WERI-Rb-1 (cell line): ENCODE data around the gene C12orf57.

ENCODE experiments used
- DNase-seq: peaks from one replicate; pipeline ENCODE4 v3.0.0-alpha.2; 2020
- H3K27ac ChIP-seq: fragments of 250-450 bp; sonication (Bioruptor Pico); 2 replicates; pipeline ENCODE4 v1.5.1; 2020; ENCODE audit warnings: mild to moderate bottlenecking, moderate library complexity
- H3K27me3 ChIP-seq: fragments of 250-450 bp; sonication (Bioruptor Pico); 2 replicates; pipeline ENCODE4 v1.5.1; 2021; ENCODE audit warnings: mild to moderate bottlenecking, low read depth, moderate library complexity; ENCODE audit not compliant: insufficient read depth, severe bottlenecking
- H3K36me3 ChIP-seq: fragments of 250-450 bp; sonication (Bioruptor Pico); 2 replicates; pipeline ENCODE4 v1.5.1; 2020; ENCODE audit warnings: mild to moderate bottlenecking, moderate library complexity
- H3K4me3 ChIP-seq: 2 replicates; pipeline ENCODE4 v1.5.1; 2011; ENCODE audit warnings: low read depth, mild to moderate bottlenecking, control low read depth, low read length
- H3K9me3 ChIP-seq: fragments of 250-450 bp; sonication (Bioruptor Pico); 2 replicates; pipeline ENCODE4 v1.5.1; 2021; ENCODE audit warnings: mild to moderate bottlenecking, moderate library complexity; ENCODE audit not compliant: severe bottlenecking
- TF ChIP-seq, protein P1 (sequence below): IDR thresholded peaks from 2 replicates; pipeline ENCODE4 v1.5.1; 2011; ENCODE audit warnings: low read depth, mild to moderate bottlenecking, control low read depth, inconsistent platforms, low read length

Gene C12orf57

DNA sequence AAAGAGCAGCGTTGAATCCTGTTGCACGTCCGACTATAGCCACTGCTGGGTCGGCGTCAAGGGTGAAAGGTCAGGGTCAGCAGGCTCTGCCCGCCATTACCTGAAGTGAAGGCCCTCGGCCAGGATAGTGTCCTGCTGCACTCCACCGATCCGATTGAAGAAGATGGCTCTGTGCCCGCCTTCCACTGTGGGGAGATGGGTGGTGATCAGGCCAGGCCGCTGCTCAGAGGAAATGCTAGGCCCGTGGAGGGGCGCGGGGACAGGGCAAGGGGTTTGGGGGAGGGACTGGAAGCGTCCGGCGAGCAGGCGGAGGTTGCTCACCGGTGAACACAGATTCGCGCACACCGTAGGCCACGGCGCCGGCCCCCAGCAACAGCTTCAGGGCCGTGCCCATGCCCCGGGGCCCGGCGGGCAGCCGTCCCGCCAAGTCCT lies 26.3 kb downstream of the C12orf57 start:
- TF ChIP-seq, protein P1, sequence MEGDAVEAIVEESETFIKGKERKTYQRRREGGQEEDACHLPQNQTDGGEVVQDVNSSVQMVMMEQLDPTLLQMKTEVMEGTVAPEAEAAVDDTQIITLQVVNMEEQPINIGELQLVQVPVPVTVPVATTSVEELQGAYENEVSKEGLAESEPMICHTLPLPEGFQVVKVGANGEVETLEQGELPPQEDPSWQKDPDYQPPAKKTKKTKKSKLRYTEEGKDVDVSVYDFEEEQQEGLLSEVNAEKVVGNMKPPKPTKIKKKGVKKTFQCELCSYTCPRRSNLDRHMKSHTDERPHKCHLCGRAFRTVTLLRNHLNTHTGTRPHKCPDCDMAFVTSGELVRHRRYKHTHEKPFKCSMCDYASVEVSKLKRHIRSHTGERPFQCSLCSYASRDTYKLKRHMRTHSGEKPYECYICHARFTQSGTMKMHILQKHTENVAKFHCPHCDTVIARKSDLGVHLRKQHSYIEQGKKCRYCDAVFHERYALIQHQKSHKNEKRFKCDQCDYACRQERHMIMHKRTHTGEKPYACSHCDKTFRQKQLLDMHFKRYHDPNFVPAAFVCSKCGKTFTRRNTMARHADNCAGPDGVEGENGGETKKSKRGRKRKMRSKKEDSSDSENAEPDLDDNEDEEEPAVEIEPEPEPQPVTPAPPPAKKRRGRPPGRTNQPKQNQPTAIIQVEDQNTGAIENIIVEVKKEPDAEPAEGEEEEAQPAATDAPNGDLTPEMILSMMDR: no peak
- no peaks in the 10 kb centered on the region for H3K9me3 ChIP-seq
- H3K4me3 ChIP-seq: peak overlapping the region; percentile 99
- peak overlapping the region; percentile 89 for H3K27ac ChIP-seq
- H3K27me3 ChIP-seq: no peaks in the 10 kb centered on the region
- no peak for DNase-seq
- peaks cover 62% of the 10 kb centered on the region for H3K36me3 ChIP-seq

DNA sequence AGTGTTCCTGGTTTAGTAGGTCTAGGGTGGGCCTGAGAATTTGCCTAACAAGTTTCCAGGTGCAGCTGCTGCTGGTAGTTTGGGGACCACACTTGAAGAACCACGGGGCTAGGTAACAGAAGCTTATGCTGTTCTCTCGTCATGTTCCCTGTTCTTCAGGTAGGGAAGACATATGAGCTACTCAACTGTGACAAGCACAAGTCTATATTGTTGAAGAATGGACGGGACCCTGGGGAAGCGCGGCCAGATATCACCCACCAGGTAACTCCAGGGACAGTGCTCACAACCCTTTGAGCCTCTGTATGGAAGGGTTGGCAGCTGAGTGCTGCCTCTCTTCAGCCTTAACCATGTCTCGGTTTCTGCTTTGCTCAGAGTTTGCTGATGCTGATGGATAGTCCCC lies 30.4 kb downstream of the C12orf57 start:
- TF ChIP-seq, protein P1: no peak
- H3K9me3 ChIP-seq: no peaks in the 10 kb centered on the region
- H3K36me3 ChIP-seq: peaks cover 58% of the 10 kb centered on the region

DNA sequence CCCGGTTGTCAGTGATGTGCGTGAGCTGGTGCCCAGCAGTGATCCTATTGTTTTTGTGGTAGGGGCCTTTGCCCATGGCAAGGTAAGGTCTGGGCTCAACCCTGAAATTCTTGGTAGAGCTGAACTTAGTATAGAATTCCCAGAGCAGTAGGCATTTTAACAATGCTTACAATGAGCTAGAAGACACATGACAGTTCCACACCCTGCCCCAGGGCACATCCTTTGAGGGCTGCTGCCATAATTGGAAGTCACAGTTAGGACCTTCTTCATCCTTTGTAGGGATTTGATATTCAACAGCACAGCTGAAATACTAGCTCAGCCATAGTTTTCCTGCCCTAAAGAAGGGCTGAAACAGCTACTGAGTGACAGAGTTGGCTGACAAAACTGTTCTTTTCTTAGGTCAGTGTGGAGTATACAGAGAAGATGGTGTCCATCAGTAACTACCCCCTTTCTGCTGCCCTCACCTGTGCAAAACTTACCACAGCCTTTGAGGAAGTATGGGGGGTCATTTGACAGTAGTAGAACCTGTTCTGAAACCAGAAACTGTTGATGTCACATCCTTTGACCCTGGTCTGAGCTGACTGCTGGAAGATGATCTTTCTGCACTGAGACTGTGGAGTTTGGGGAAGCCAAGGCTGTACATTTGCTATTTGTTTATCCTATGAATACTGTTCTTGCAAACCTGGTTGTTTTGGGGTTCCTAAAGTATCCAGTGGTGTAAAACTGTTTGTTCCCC lies 31.6 kb downstream of the C12orf57 start:
- peaks cover 64% of the 10 kb centered on the region for H3K36me3 ChIP-seq
- H3K27me3 ChIP-seq: no peaks in the 10 kb centered on the region
- H3K9me3 ChIP-seq: no peaks in the 10 kb centered on the region
- no peak overlapping the region for H3K27ac ChIP-seq
- TF ChIP-seq, protein P1: no peak
- no peak for DNase-seq
- no peak overlapping the region for H3K4me3 ChIP-seq

More for the DNA sequence above, 30.4 kb downstream of the C12orf57 start:
- Histone ChIP-seq H3K27ac (no peak overlapping the region), H3K27me3 (no peaks in the 10 kb centered on the region), H3K4me3 (no peak overlapping the region)
- no peak for DNase-seq

DNA sequence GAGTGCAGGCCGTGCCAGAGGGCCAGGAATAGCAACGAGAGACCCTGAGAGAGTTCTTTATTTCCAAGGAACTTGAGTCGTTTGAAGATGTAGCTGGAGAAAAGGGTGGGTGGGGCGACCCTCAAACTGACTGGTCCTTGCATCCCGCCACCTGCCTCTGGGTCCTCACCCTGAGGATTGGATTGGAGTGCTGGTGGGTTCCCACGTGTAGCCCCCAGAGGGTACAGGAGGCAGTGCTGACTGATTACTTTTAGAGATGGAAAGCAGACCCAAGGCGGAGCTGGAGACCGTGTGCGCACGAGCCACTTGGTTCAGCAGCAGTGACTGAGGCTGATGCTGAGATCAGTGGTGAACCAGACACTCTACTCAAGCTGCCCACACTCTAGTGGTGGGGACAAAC lies 33.8 kb downstream of the C12orf57 start:
- Histone ChIP-seq H3K4me3 (no peak overlapping the region), H3K27ac (no peak overlapping the region), H3K9me3 (no peaks in the 10 kb centered on the region), H3K36me3 (peaks cover 67% of the 10 kb centered on the region), H3K27me3 (no peaks in the 10 kb centered on the region)
- no peak for DNase-seq
- TF ChIP-seq, protein P1: no peak

DNA sequence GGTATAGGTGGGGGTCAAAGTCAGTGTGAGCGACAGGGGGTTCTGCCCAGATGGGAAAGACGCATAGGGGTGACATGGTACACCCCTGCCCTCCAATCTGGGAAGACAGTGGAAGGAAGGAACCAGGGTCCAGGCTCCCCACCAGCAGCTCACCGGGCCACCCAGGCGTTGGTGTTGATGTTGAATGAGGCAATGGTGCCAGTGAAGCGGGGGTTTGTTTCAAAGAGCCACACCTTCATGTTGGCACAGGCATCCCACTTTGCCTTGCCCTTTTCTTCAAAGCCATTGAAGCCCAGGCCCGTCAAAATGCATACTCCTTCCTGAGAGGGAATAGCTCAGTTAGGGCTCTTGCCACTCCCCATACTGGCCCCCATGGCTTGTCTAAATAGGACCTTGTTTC lies 34.4 kb downstream of the C12orf57 start:
- Histone ChIP-seq H3K27ac (no peak overlapping the region), H3K4me3 (no peak overlapping the region), H3K36me3 (peaks cover 67% of the 10 kb centered on the region), H3K9me3 (no peaks in the 10 kb centered on the region), H3K27me3 (no peaks in the 10 kb centered on the region)
- no peak for DNase-seq
- TF ChIP-seq, protein P1: no peak

DNA sequence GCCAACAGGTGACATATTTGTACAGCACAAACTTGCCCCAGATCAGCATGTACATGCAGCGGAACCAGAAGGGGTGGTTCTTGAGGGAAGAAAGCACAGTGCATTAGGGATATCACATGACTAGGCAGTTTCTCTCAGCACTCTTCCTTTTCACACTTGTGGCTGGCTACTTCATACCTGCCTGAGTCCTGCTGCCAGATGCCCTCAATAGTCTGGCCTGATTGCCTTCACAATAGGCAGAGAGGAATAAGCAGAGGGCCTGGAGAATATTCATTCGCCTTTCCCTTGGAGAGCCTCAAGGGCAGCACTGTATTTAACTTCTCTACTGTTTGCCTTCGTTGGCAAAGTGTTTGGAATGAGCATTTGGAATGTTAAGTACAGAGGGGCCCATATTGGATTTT lies 34.8 kb downstream of the C12orf57 start:
- H3K9me3 ChIP-seq: no peaks in the 10 kb centered on the region
- H3K4me3 ChIP-seq: no peak overlapping the region
- H3K36me3 ChIP-seq: peaks cover 66% of the 10 kb centered on the region
- TF ChIP-seq, protein P1: no peak
- H3K27me3 ChIP-seq: no peaks in the 10 kb centered on the region
- DNase-seq: no peak
- no peak overlapping the region for H3K27ac ChIP-seq
